Upper lobe of left lung (tissue), 6 donors: ENCODE measurements around the gene SPDL1. TPM values are rescaled to one million over a fixed set of nuclear protein-coding genes. Genes with fewer than 3 reads are reported as not detected.

Experiments
- ATAC-seq, 2 donors: fragments of 200-7000 bp; cut with Tn5 transposase; one replicate each; pipeline ENCODE4 v1.9.1; 2022; ENCODE audit warnings: mild to moderate bottlenecking in 2 of 2, moderate library complexity in 2 of 2; ENCODE audit not compliant: low FRiP score in 2 of 2
- DNase-seq, 2 donors: peaks; one replicate each; pipeline ENCODE4 v3.0.0-alpha.2; 2019 to 2020
- H3K27ac ChIP-seq, 4 donors: fragments of 200-600 bp; sonication (generic); one replicate each; pipeline ENCODE4 v1.5.1; 2016 to 2019
- H3K27me3 ChIP-seq, 4 donors: fragments of 200-600 bp; sonication (generic); one replicate each; pipeline ENCODE4 v1.5.1; 2017 to 2019
- H3K36me3 ChIP-seq, 4 donors: fragments of 200-600 bp; sonication (generic); one replicate each; pipeline ENCODE4 v1.5.1; 2016 to 2019
- H3K4me1 ChIP-seq, 4 donors: fragments of 200-600 bp; sonication (generic); one replicate each; pipeline ENCODE4 v1.5.1; 2018 to 2019
- H3K4me3 ChIP-seq, 4 donors: fragments of 200-600 bp; sonication (generic); one replicate each; pipeline ENCODE4 v1.5.1; 2017 to 2019; ENCODE audit warnings: mild to moderate bottlenecking in 2 of 4, moderate library complexity in 1 of 4
- H3K9me3 ChIP-seq, 4 donors: fragments of 200-600 bp; sonication (generic); one replicate each; pipeline ENCODE4 v1.5.1; 2018 to 2019
- EP300 ChIP-seq, 4 donors: sonication (generic); formaldehyde crosslinking; IDR thresholded peaks; one replicate each; pipeline ENCODE4 v1.5.1; 2017; ENCODE audit warnings: antibody characterized with exemption in 4 of 4, control low read depth in 2 of 4
- POLR2A ChIP-seq, 4 donors: fragments of 450-650 bp; IDR thresholded peaks; one replicate each; pipeline ENCODE4 v1.5.1; 2016 to 2017; ENCODE audit warnings: antibody characterized with exemption in 4 of 4, mild to moderate bottlenecking in 2 of 4
- POLR2AphosphoS5 ChIP-seq, 2 donors: sonication (generic); formaldehyde crosslinking; IDR thresholded peaks; one replicate each; pipeline ENCODE4 v1.5.1; 2017; ENCODE audit warnings: antibody characterized with exemption in 2 of 2
- WGBS, 2 donors: methylation state at CpG; one replicate each; pipeline ENCODE4 v1.1.5; 2017 to 2018; 5-methylcytosine and 5-hydroxymethylcytosine counted together
- total RNA-seq, 6 donors: library from RNA; depleted of rRNA in 4 of 6; stranded (reverse); fragments of >200 nt in 4 of 6; gene quantifications; one replicate each; pipeline versions ENCODE4 v1.1.0 to v1.2.1, GENCODE V29; 2016 to 2021
- TF ChIP-seq, protein P1 (sequence below), 6 experiments: fragments of 450-650 bp in 4 of 6; fragments of 200-600 bp in 2 of 6; sonication (generic) in 2 of 6; IDR thresholded peaks; one replicate each; pipeline ENCODE4 v1.5.1; 2016 to 2019; ENCODE audit warnings: antibody characterized with exemption in 6 of 6
- donor health status: DM: no; HTN: no; CAD: no; lungs with moderate emphysema.
- donor health status: DM: no; HTN: yes; CAD: no; lungs with severe emphysema.

The SPDL1 gene
- total RNA-seq, 6 donors from 2014 or later = 1.9 to 9.2 (median 5.5) TPM

DNA sequence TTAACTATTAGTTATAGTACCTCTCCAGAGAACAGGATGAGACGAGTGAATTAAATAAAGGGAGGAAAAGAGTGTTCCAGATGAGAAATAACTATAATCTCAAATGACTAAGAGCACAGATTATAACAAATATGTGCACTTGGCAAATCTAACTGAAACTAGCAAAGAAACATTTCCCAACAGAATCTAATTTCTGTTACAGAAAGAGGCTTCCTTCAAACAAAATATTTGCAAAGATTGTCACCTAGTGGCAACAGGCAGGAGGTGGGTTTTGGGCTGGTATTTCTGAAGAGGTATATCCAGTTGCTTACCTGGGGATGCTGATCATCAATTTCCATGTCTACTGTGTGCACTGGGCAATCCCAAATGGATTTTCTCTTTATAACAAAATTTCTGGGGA, 5.6 kb upstream of the SPDL1 start:
- Histone ChIP-seq H3K27ac (no peak overlapping the region), H3K9me3 (no peaks in the 10 kb centered on the region), H3K36me3 (no peaks in the 10 kb centered on the region), H3K4me1 (peaks cover 0 to 2% (median under 1%) of the 10 kb centered on the region in 4 donors), H3K4me3 (no peak overlapping the region), H3K27me3 (no peaks in the 10 kb centered on the region)
- no peak for DNase-seq
- ATAC-seq = no peak
- 26 to 38% methylated on average over 1 of the region's 1 CpG for whole genome bisulfite sequencing, 2 donors
- TF ChIP-seq EP300 (IDR thresholded peaks at IDR 0.05) = no peak
- TF ChIP-seq, protein P1, sequence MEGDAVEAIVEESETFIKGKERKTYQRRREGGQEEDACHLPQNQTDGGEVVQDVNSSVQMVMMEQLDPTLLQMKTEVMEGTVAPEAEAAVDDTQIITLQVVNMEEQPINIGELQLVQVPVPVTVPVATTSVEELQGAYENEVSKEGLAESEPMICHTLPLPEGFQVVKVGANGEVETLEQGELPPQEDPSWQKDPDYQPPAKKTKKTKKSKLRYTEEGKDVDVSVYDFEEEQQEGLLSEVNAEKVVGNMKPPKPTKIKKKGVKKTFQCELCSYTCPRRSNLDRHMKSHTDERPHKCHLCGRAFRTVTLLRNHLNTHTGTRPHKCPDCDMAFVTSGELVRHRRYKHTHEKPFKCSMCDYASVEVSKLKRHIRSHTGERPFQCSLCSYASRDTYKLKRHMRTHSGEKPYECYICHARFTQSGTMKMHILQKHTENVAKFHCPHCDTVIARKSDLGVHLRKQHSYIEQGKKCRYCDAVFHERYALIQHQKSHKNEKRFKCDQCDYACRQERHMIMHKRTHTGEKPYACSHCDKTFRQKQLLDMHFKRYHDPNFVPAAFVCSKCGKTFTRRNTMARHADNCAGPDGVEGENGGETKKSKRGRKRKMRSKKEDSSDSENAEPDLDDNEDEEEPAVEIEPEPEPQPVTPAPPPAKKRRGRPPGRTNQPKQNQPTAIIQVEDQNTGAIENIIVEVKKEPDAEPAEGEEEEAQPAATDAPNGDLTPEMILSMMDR (IDR thresholded peaks at IDR 0.05) = no peak
- TF ChIP-seq POLR2AphosphoS5 (IDR thresholded peaks at IDR 0.05) = no peak
- no peak for TF ChIP-seq POLR2A (IDR thresholded peaks at IDR 0.05)

DNA sequence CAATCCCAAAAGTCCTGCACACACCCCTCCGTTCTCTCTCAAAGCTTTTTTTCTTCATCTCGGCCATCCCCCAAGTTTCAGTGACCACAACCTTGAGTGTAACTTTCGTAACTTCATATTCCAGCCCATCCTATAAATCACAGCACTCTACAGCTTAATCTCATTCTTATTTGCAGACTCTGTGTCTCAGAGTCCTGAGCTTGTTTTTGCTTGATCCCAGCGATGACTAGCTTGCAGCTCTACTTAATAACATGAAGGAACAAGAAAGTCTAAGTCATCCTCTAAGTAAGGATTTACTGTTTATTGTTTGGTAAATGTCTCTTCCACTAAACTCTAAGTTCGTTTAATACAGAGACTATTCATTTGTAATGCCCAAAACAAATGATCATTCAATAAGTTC, 2.6 kb upstream of the SPDL1 start:
- H3K27ac ChIP-seq = no peak overlapping the region
- no peak for TF ChIP-seq POLR2AphosphoS5 (IDR thresholded peaks at IDR 0.05)
- TF ChIP-seq POLR2A (IDR thresholded peaks at IDR 0.05) = no peak
- TF ChIP-seq, protein P1 (IDR thresholded peaks at IDR 0.05) = no peak
- TF ChIP-seq EP300 (IDR thresholded peaks at IDR 0.05) = no peak
- peaks cover 8 to 11% (median 9%) of the 10 kb centered on the region in 4 donors for H3K4me1 ChIP-seq
- no peaks in the 10 kb centered on the region for H3K36me3 ChIP-seq
- ATAC-seq (no peak), DNase-seq (no peak)
- no peaks in the 10 kb centered on the region for H3K9me3 ChIP-seq
- H3K4me3 ChIP-seq = no peak overlapping the region
- no peaks in the 10 kb centered on the region for H3K27me3 ChIP-seq
- 71 to 72% methylated on average over 5 of the region's 5 CpGs for whole genome bisulfite sequencing, 2 donors

- Histone ChIP-seq H3K4me1 (peaks cover 8 to 11% (median 9%) of the 10 kb centered on the region in 4 donors), H3K27ac (no peak overlapping the region), H3K4me3 (no peak overlapping the region), H3K9me3 (no peaks in the 10 kb centered on the region), H3K27me3 (no peaks in the 10 kb centered on the region), H3K36me3 (no peaks in the 10 kb centered on the region)
- DNase-seq (peak in 1 of 2 donors; percentile 28), ATAC-seq (peak; percentile 46 to 66)
- TF ChIP-seq POLR2AphosphoS5 (IDR thresholded peaks at IDR 0.05) (no peak), EP300 (IDR thresholded peaks at IDR 0.05) (no peak), POLR2A (IDR thresholded peaks at IDR 0.05) (no peak)
- TF ChIP-seq, protein P1 (IDR thresholded peaks at IDR 0.05) = peak; percentile 64 to 85 (median 78)
- WGBS, 2 donors = 25 to 26% methylated on average over 6 of the region's 6 CpGs
Observed at GRCh38 chr5:169581580-169582227, 1.9 kb upstream of the SPDL1 start.

DNA sequence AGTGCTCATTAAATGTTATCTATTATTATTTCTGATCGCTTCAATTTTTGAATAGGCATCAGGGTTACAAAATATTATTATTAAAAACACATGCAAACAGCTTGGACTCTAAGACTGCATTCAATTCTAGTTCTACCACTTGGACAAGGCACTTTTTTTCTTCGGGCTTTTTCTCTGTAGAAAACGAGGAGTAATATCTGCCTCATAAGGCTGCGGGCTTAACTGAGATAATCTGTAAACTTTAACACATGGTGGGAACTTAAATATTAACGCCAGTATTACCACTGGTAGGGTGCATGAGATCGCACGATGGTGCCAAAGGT, 511 bp upstream of the SPDL1 start:
- H3K9me3 ChIP-seq = no peaks in the 10 kb centered on the region
- TF ChIP-seq POLR2AphosphoS5 (IDR thresholded peaks at IDR 0.05) (no peak), EP300 (IDR thresholded peaks at IDR 0.05) (no peak), POLR2A (IDR thresholded peaks at IDR 0.05) (no peak)
- TF ChIP-seq, protein P1 (IDR thresholded peaks at IDR 0.05) = no peak
- H3K4me3 ChIP-seq = peak overlapping the region; percentile 27 to 98 (median 74)
- ATAC-seq (peak in 1 of 2 donors; percentile 50), DNase-seq (no peak)
- H3K36me3 ChIP-seq = no peaks in the 10 kb centered on the region
- no peaks in the 10 kb centered on the region for H3K27me3 ChIP-seq
- 6 to 12% methylated on average over 7 of the region's 7 CpGs for WGBS, 2 donors
- peaks cover 8 to 11% (median 9%) of the 10 kb centered on the region in 4 donors for H3K4me1 ChIP-seq
- H3K27ac ChIP-seq = peak overlapping the region; percentile 28 to 81 (median 72)

DNA sequence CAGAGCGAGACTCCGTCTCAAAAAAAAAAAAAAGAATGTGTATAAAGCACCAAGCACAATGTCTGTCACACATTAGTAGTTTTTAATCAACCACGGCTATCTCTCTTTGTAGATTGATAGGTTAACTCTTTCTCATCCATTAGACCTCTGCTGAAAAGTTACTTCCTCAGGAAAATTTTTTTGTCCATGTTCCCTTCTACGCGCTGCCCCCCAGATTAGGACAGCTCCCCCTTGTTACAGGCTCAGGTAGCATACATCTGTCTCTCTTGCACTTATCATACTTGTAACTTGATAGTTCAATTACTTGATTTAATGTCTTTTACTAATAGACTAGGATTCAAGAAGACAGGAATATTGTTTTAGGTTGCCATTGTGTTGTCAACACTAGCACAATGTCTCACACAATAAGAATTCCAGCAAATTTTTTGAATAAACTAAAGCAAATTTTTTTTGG, 1.5 kb downstream of the SPDL1 start:
- no peak for ATAC-seq
- H3K4me1 ChIP-seq = peaks cover 8 to 11% (median 9%) of the 10 kb centered on the region in 4 donors
- 72 to 89% methylated on average over 5 of the region's 5 CpGs for WGBS, 2 donors
- no peaks in the 10 kb centered on the region for H3K9me3 ChIP-seq
- no peaks in the 10 kb centered on the region for H3K27me3 ChIP-seq
- peak overlapping the region in 1 of 4 donors; percentile 98 for H3K4me3 ChIP-seq
- no peak overlapping the region for H3K27ac ChIP-seq
- TF ChIP-seq POLR2AphosphoS5 (IDR thresholded peaks at IDR 0.05) (no peak), EP300 (IDR thresholded peaks at IDR 0.05) (no peak), POLR2A (IDR thresholded peaks at IDR 0.05) (no peak)
- TF ChIP-seq, protein P1 (IDR thresholded peaks at IDR 0.05) = no peak
- DNase-seq = no peak
- peaks cover 0 to 17% (median 5%) of the 10 kb centered on the region in 4 donors for H3K36me3 ChIP-seq
